Endodermal cell (in vitro differentiated cells): ENCODE data around the gene NOBOX. TPM values are rescaled to one million over a fixed set of nuclear protein-coding genes. Genes with fewer than 3 reads are reported as not detected.

Experiments
- DNase-seq: peaks from one replicate; pipeline ENCODE4 v3.0.0-alpha.2; 2017
- H3K27ac ChIP-seq: 2 replicates; pipeline ENCODE4 v1.5.1; 2013; ENCODE audit warnings: mild to moderate bottlenecking, low read depth, low read length, moderate library complexity
- H3K27me3 ChIP-seq: 2 replicates; pipeline ENCODE4 v1.6.1; 2013; ENCODE audit warnings: mild to moderate bottlenecking, low read length, moderate library complexity; ENCODE audit not compliant: insufficient read depth, control insufficient read depth, poor library complexity, severe bottlenecking
- H3K36me3 ChIP-seq: 2 replicates; pipeline ENCODE4 v1.7.0; 2013; ENCODE audit warnings: mild to moderate bottlenecking, low read length, moderate library complexity; ENCODE audit not compliant: control insufficient read depth, insufficient read depth
- H3K4me1 ChIP-seq: one replicate; pipeline ENCODE4 v1.7.0; 2013; ENCODE audit warnings: low read length; ENCODE audit not compliant: control insufficient read depth, insufficient read depth
- H3K4me3 ChIP-seq: 2 replicates; pipeline ENCODE4 v1.5.1; 2013; ENCODE audit warnings: mild to moderate bottlenecking, low read length, moderate library complexity
- H3K9ac ChIP-seq: 2 replicates; pipeline ENCODE4 v1.6.1; 2013; ENCODE audit warnings: mild to moderate bottlenecking, low read length, moderate library complexity; ENCODE audit not compliant: poor library complexity, severe bottlenecking; ENCODE audit errors: extremely low read depth
- H3K9me3 ChIP-seq: 2 replicates; pipeline ENCODE4 v1.6.1; 2013; ENCODE audit warnings: mild to moderate bottlenecking, low read length, moderate library complexity; ENCODE audit not compliant: control insufficient read depth
- H3K27ac Mint-ChIP-seq: 2 replicates; pipeline ENCODE4 v1.8.0; 2020; ENCODE audit warnings: mixed read lengths
- H3K27me3 Mint-ChIP-seq: 2 replicates; pipeline ENCODE4 v1.8.0; 2021; ENCODE audit warnings: mild to moderate bottlenecking, mixed read lengths; ENCODE audit not compliant: insufficient read depth
- H3K36me3 Mint-ChIP-seq: 2 replicates; pipeline ENCODE4 v1.8.0; 2020; ENCODE audit warnings: low read depth, mixed read lengths
- H3K4me1 Mint-ChIP-seq: 2 replicates; pipeline ENCODE4 v1.8.0; 2020; ENCODE audit warnings: mixed read lengths
- H3K4me3 Mint-ChIP-seq: 2 replicates; pipeline ENCODE4 v1.8.0; 2020; ENCODE audit warnings: mild to moderate bottlenecking, moderate library complexity, mixed read lengths
- H3K9me3 Mint-ChIP-seq: 2 replicates; pipeline ENCODE4 v1.8.0; 2020; ENCODE audit warnings: mild to moderate bottlenecking, mixed read lengths
- WGBS, 2 experiments: methylation state at CpG; one replicate each; pipeline versions ENCODE4 v1.1.5 to v1.1.7; 2013; ENCODE audit warnings: missing lambda C conversion rate in 2 of 2, mixed read lengths in 1 of 2; ENCODE audit not compliant: insufficient coverage in 1 of 2, insufficient read length in 1 of 2; 5-methylcytosine and 5-hydroxymethylcytosine counted together
- total RNA-seq, 2 donors: library from RNA; stranded (reverse); fragmentation: NEBNext Ultra II Directional in 1 of 2; extraction: Animal tissue kit (Norgen Biotek cat#: 25700) in 1 of 2; gene quantifications; 2 replicates in 1 of 2; 3 replicates in 1 of 2; pipeline ENCODE4 v1.2.1, GENCODE V29; 2021
- TF ChIP-seq, protein P1 (sequence below): fragments of 200-600 bp; sonication (generic); conservative IDR thresholded peaks from 2 replicates; pipeline ENCODE4 v1.5.0; 2021; ENCODE audit warnings: antibody characterized with exemption, mild to moderate bottlenecking

The NOBOX gene
- total RNA-seq, 2 donors from 2014 or later = not detected

DNA sequence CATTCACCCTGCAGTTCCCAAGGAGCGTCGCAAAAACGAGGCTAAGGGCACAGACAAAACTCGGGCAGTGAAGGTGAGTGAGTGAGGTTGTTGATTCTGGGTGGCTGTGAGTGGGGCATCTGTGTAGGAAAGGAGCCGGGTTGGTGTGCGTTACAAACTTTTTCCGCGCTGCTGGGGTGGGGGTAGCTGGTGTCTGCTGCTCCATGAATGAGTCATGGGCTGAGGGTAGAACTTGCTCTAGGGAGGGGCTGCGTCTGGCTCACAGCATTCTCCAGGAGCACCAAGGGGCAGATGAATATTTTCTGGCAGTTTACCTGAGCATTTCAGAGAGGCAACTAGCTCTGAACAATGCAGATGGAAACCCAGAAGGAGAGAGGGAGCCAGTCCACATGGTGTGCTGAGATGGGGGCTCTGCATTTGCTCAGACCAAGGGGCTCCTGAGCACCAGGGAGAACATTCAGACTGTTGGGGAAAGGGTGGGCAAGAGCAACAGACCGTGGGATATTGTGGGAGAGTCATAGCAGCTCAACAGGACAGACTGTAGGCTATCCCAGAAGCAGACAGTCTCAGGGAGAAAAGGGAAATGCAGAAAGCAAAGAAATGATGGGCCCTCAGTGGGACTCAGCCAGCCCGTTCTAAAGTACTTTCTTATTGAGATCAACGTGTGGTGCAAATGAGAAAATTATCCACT lies 18.8 kb downstream of the NOBOX start:
- Histone ChIP-seq H3K4me1 (no peaks in the 10 kb centered on the region), H3K9me3 (no peaks in the 10 kb centered on the region), H3K27ac (no peak overlapping the region), H3K9ac (no peak overlapping the region), H3K4me3 (no peak overlapping the region), H3K36me3 (peaks cover 14% of the 10 kb centered on the region), H3K27me3 (no peaks in the 10 kb centered on the region)
- H3K27me3 Mint-ChIP-seq = no peaks in the 10 kb centered on the region
- 67 to 69% methylated on average over 6 to 12 of the region's 12 CpGs for WGBS, 2 experiments
- peaks cover 15% of the 10 kb centered on the region for H3K36me3 Mint-ChIP-seq
- no peak overlapping the region for H3K4me3 Mint-ChIP-seq
- TF ChIP-seq, protein P1, sequence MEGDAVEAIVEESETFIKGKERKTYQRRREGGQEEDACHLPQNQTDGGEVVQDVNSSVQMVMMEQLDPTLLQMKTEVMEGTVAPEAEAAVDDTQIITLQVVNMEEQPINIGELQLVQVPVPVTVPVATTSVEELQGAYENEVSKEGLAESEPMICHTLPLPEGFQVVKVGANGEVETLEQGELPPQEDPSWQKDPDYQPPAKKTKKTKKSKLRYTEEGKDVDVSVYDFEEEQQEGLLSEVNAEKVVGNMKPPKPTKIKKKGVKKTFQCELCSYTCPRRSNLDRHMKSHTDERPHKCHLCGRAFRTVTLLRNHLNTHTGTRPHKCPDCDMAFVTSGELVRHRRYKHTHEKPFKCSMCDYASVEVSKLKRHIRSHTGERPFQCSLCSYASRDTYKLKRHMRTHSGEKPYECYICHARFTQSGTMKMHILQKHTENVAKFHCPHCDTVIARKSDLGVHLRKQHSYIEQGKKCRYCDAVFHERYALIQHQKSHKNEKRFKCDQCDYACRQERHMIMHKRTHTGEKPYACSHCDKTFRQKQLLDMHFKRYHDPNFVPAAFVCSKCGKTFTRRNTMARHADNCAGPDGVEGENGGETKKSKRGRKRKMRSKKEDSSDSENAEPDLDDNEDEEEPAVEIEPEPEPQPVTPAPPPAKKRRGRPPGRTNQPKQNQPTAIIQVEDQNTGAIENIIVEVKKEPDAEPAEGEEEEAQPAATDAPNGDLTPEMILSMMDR = no peak
- H3K4me1 Mint-ChIP-seq = peaks cover 15% of the 10 kb centered on the region
- peak; percentile 72 for DNase-seq
- H3K27ac Mint-ChIP-seq = peak overlapping the region; percentile 9
- H3K9me3 Mint-ChIP-seq = no peaks in the 10 kb centered on the region

DNA sequence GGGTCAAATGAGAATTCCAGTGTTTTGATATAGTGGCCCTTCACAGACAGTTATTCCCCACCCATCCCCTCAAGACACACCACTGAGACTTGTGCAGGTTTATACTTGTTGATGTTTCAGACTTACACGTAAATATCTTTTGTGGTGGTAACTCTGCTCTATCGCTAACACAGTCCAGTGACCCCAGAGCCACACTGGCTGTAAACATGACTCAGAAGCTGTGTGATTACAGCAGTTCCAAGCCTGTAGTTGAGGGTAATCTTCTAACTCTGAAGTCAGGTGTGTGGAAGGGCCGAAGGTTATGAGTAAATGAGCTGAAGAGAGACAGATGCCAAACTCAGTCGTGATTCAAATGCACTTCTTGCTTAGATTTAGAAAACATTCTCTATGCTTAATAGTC lies 19.4 kb downstream of the NOBOX start:
- Histone ChIP-seq H3K9ac (no peak overlapping the region), H3K9me3 (no peaks in the 10 kb centered on the region), H3K4me3 (no peak overlapping the region), H3K27ac (no peak overlapping the region), H3K36me3 (peaks cover 14% of the 10 kb centered on the region), H3K27me3 (no peaks in the 10 kb centered on the region), H3K4me1 (no peaks in the 10 kb centered on the region)
- DNase-seq = peak; percentile 45
- TF ChIP-seq, protein P1 = no peak
- H3K27me3 Mint-ChIP-seq = no peaks in the 10 kb centered on the region
- no peaks in the 10 kb centered on the region for H3K9me3 Mint-ChIP-seq
- no peak overlapping the region for H3K4me3 Mint-ChIP-seq
- WGBS, 2 experiments = 91 to 96% methylated on average over 4 of the region's 4 CpGs
- peaks cover 14% of the 10 kb centered on the region for H3K4me1 Mint-ChIP-seq
- H3K27ac Mint-ChIP-seq = peak overlapping the region; percentile 9
- H3K36me3 Mint-ChIP-seq = peaks cover 17% of the 10 kb centered on the region

DNA sequence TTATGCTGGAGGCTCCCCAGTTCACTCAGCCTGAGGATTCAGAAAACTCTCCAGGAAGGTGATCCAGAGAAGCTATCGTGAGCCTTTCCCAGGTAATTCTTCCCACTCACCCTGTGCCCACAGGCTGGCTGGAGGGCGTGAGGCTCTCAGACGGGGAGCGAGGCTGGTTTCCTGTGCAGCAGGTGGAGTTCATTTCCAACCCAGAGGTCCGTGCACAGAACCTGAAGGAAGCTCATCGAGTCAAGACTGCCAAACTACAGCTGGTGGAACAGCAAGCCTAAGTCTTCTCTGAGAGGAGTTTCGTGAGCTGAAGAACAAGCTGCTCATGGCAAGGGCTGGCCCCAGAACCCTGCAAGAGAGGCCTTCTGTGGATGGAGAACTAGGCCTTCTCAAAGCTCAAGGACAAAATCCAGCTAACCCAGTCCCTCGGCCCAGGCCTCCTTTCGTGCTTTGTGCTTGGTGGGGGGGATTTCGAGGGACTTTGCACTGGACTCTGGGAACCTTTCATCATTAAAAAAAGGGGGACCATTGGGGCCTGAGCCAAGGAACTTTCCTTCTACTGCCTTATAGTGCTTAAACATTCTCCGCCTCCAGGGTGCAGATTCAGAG lies 23.6 kb downstream of the NOBOX start:
- peaks cover 8% of the 10 kb centered on the region for H3K4me1 Mint-ChIP-seq
- DNase-seq = peak; percentile 24
- H3K4me3 Mint-ChIP-seq = no peak overlapping the region
- peaks cover 37% of the 10 kb centered on the region for H3K36me3 Mint-ChIP-seq
- no peak overlapping the region for H3K27ac ChIP-seq
- TF ChIP-seq, protein P1 = no peak
- no peaks in the 10 kb centered on the region for H3K27me3 ChIP-seq
- 81 to 92% methylated on average over 4 to 11 of the region's 11 CpGs for WGBS, 2 experiments
- H3K36me3 ChIP-seq = peaks cover 32% of the 10 kb centered on the region
- peak overlapping the region; percentile 15 for H3K27ac Mint-ChIP-seq
- no peaks in the 10 kb centered on the region for H3K27me3 Mint-ChIP-seq
- H3K9me3 Mint-ChIP-seq = no peaks in the 10 kb centered on the region
- no peaks in the 10 kb centered on the region for H3K4me1 ChIP-seq
- H3K9ac ChIP-seq = no peak overlapping the region
- H3K4me3 ChIP-seq = no peak overlapping the region
- no peaks in the 10 kb centered on the region for H3K9me3 ChIP-seq
